Rectal smooth muscle tissue (tissue), 1 donor: Measurements from ENCODE around the gene VAMP5.
"Not testable (repeated sequence)": the region's sequence is repeated elsewhere in the genome, so short reads cannot be mapped to it uniquely, and the experiment has no call there.

ENCODE experiments used
- H3K27ac ChIP-seq: one replicate; pipeline ENCODE4 v1.7.0; 2013; ENCODE audit warnings: low read depth, low read length, inconsistent platforms
- H3K27me3 ChIP-seq: one replicate; pipeline ENCODE4 v1.7.0; 2013; ENCODE audit warnings: low read length; ENCODE audit not compliant: control insufficient read depth, insufficient read depth
- H3K36me3 ChIP-seq: one replicate; pipeline ENCODE4 v1.7.0; 2013; ENCODE audit warnings: low read length; ENCODE audit not compliant: control insufficient read depth, insufficient read depth
- H3K4me1 ChIP-seq: one replicate; pipeline ENCODE4 v1.7.0; 2013; ENCODE audit warnings: low read length; ENCODE audit not compliant: control insufficient read depth, insufficient read depth
- H3K4me3 ChIP-seq: one replicate; pipeline ENCODE4 v1.7.0; 2013; ENCODE audit warnings: low read length
- H3K9ac ChIP-seq: one replicate; pipeline ENCODE4 v1.7.0; 2013; ENCODE audit warnings: low read length

The VAMP5 gene

GRCh38 chr2:85614757-85615156 is 30.5 kb downstream of the VAMP5 start:
- H3K4me1 ChIP-seq = peaks cover 11% of the 10 kb centered on the region

GRCh38 chr2:85615413-85615728 is 31.1 kb downstream of the VAMP5 start:
- H3K27me3 ChIP-seq = no peaks in the 10 kb centered on the region
- H3K9ac ChIP-seq = no peak overlapping the region
- H3K27ac ChIP-seq = peak overlapping the region; percentile 86
- no peaks in the 10 kb centered on the region for H3K36me3 ChIP-seq
- peak overlapping the region; percentile 88 for H3K4me3 ChIP-seq
- peaks cover 10% of the 10 kb centered on the region for H3K4me1 ChIP-seq

More at GRCh38 chr2:85614757-85615156, 30.5 kb downstream of the VAMP5 start:
- H3K4me3 ChIP-seq, H3K36me3 ChIP-seq, H3K27me3 ChIP-seq, H3K9ac ChIP-seq, H3K27ac ChIP-seq: not testable (repeated sequence)

GRCh38 chr2:85617723-85618122 is 33.5 kb downstream of the VAMP5 start:
- not testable (repeated sequence) for H3K36me3 ChIP-seq, H3K27ac ChIP-seq, H3K4me1 ChIP-seq, H3K27me3 ChIP-seq, H3K9ac ChIP-seq
- peak overlapping the region; percentile 13 for H3K4me3 ChIP-seq

DNA sequence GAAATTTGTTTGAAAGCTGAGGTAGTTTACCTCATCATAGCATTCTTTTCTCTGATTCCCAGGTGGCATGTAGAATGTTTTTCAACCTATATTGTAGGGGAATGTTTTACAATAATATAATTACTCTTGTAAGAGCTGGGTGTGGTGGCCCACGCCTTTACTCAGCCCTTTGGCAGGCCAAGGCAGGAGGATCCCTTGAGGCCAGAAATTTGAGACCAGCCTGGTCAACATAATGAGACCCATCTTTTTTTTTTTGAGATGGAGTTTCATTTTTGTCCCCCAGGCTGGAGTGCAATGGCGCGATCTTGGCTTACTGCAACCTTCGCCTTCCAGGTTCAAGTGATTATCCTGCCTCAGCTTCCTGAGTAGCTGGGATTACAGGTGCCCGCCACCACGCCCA is 35.4 kb downstream of the VAMP5 start:
- H3K4me1 ChIP-seq = peaks cover 3% of the 10 kb centered on the region
- no peak overlapping the region for H3K27ac ChIP-seq
- H3K36me3 ChIP-seq = peaks cover 22% of the 10 kb centered on the region
- no peak overlapping the region for H3K9ac ChIP-seq
- H3K4me3 ChIP-seq = no peak overlapping the region
- no peaks in the 10 kb centered on the region for H3K27me3 ChIP-seq

DNA sequence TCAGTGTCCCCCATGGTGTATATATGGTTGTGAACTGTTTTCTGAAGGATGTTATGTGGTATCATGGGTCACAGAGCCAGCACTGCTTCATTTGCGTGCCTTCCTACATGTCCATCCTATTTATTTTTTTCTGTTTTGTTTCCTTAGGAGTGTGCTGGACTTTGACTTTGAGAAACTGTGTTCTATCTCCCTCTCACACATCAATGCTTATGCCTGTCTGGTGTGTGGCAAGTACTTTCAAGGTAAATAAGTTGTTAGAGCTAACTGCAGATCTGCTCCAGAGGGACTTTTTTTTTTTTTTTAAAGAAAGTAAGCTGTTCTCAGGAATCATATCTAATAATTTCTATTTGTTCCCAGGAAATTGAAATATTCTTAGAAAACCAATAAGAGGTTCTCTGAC is 37.1 kb downstream of the VAMP5 start:
- no peak overlapping the region for H3K4me3 ChIP-seq
- H3K4me1 ChIP-seq = peaks cover 3% of the 10 kb centered on the region
- no peak overlapping the region for H3K9ac ChIP-seq
- H3K27me3 ChIP-seq = no peaks in the 10 kb centered on the region
- H3K36me3 ChIP-seq = peaks cover 32% of the 10 kb centered on the region
- no peak overlapping the region for H3K27ac ChIP-seq

DNA sequence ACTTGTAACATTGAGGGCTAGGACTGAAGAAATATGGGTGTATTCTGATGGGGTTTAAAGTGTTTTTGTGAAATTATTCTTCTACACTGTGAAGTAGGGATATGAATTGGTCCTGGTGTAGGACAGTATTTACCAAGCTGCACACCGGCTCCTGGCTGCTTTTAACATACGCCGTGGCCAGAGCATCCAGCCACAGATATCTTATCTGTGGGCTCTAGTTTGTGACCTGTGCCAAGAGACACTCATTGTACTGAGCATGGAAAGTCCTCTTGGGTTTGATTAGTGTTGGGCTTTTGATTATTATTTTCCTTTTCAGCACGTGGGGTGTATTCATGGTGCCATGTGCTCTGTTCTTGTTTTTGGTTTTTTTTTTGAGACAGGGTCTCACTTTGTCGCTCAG is 39.8 kb downstream of the VAMP5 start:
- Histone ChIP-seq H3K27ac (no peak overlapping the region), H3K36me3 (peaks cover 38% of the 10 kb centered on the region), H3K9ac (no peak overlapping the region), H3K27me3 (no peaks in the 10 kb centered on the region), H3K4me3 (no peak overlapping the region), H3K4me1 (no peaks in the 10 kb centered on the region)

- Histone ChIP-seq H3K27me3 (no peaks in the 10 kb centered on the region), H3K4me3 (no peak overlapping the region), H3K9ac (no peak overlapping the region), H3K36me3 (peaks cover 38% of the 10 kb centered on the region), H3K4me1 (no peaks in the 10 kb centered on the region), H3K27ac (no peak overlapping the region)
These were observed 44.4 kb downstream of the VAMP5 start for GRCh38 chr2:85628658-85629057.

DNA sequence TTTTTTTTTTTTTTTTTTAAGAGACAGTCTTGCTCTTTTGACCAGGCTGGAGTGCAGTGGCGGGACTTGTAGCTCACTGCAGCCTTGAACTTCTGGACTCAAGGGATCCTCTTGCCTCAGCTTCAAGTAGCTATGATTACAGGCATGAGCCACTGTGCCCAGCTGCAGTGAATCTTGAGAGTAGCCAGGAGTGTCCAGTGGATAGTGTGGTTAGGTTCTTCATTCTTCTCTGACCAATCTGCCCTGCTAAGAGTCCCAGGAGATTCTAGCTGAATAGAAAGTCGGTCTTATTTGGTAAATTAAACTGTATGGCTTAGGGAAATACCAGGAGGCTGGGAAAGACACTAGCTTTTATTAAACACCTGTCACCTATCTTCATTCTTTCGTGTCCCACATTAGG is 47.1 kb downstream of the VAMP5 start:
- Histone ChIP-seq H3K4me3 (no peak overlapping the region), H3K27ac (no peak overlapping the region), H3K4me1 (no peaks in the 10 kb centered on the region), H3K27me3 (no peaks in the 10 kb centered on the region), H3K36me3 (peaks cover 30% of the 10 kb centered on the region), H3K9ac (no peak overlapping the region)

DNA sequence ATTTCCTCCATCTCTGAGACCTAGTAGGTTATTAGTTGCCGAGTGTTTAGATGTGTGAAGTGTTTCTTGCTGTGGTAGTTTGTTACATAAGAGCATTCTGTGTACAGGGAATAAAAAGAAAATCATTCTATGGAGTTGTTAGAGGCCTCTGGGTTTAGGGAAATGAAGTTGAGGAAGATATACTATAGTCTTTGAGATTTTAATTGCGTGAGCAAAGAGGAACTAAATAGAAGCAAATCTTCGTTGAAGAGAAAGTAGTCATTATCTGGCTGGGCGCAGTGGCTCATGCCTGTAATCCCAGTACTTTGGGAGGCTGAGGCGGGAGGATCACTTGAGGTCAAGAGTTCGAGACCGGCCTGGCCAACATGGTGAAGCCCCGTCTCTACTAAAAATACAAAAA is 50.8 kb downstream of the VAMP5 start:
- Histone ChIP-seq H3K27me3 (no peaks in the 10 kb centered on the region), H3K36me3 (peaks cover 40% of the 10 kb centered on the region), H3K27ac (no peak overlapping the region), H3K4me1 (no peaks in the 10 kb centered on the region), H3K9ac (no peak overlapping the region), H3K4me3 (no peak overlapping the region)

GRCh38 chr2:85635636-85636035 is 51.4 kb downstream of the VAMP5 start:
- Histone ChIP-seq H3K27me3 (no peaks in the 10 kb centered on the region), H3K4me3 (no peak overlapping the region), H3K36me3 (peaks cover 36% of the 10 kb centered on the region), H3K4me1 (no peaks in the 10 kb centered on the region), H3K9ac (no peak overlapping the region), H3K27ac (no peak overlapping the region)

DNA sequence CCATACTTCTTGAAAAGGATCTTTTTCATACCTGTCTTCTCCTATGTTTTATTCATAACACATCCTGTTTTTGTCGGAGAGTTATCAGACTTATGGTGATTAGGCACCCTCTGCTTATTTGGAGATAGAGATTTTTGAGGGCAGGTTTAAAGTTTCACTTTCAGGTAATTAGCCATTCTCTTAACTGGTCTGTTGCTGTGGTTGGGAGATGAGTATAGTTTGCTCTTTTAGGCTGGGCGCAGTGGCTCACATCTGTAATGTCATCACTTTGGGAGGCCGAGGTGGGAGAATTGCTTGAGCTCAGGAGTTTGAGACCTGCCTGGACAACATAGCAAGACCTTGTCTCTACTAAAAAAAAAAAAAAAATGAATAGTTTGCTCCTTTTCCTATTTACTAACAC is 58.5 kb downstream of the VAMP5 start:
- no peaks in the 10 kb centered on the region for H3K4me1 ChIP-seq
- no peaks in the 10 kb centered on the region for H3K27me3 ChIP-seq
- H3K4me3 ChIP-seq = no peak overlapping the region
- no peak overlapping the region for H3K9ac ChIP-seq
- H3K27ac ChIP-seq = no peak overlapping the region
- H3K36me3 ChIP-seq = peaks cover 43% of the 10 kb centered on the region
